OCI-LY7 (cell line): ENCODE measurements around the gene TPCN2.

ENCODE experiments used
- CTCF ChIP-seq: fragments of 200-600 bp; sonication (generic); conservative IDR thresholded peaks from 2 replicates; pipeline ENCODE4 v1.5.1; 2014; ENCODE audit warnings: mild to moderate bottlenecking, antibody characterized with exemption, low read length, moderate library complexity, mixed read lengths
- EZH2phosphoT487 ChIP-seq: fragments of 200-600 bp; sonication (generic); IDR thresholded peaks from 2 replicates; pipeline ENCODE4 v1.6.1; 2018; ENCODE audit warnings: low read depth, borderline replicate concordance, mild to moderate bottlenecking, mixed run types, antibody characterized with exemption, low read length, moderate library complexity, mixed read lengths

DNA sequence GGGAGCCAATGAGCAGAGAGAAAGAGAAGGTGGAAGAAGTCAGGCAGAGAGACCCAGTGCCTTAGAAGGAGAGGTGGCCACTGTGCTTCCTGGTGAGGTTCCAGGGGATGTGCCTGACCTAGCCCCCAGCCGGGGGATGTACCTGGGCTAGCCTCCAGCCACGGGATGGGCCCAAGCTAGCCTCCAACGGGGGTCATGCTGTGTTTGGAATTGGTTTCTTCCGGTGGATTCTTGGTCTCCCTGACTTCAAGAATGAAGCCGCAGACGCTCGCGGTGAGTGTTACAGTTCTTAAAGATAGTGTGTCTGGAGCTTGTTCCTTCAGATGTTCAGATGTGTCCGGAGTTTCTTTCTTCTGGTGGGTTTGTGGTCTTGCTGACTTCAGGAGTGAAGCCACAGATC is 100.1 kb downstream of the TPCN2 start:
- TF ChIP-seq CTCF: no peak
- no peak for TF ChIP-seq EZH2phosphoT487
